Measurements from ENCODE around the gene SCARF1.

DNA sequence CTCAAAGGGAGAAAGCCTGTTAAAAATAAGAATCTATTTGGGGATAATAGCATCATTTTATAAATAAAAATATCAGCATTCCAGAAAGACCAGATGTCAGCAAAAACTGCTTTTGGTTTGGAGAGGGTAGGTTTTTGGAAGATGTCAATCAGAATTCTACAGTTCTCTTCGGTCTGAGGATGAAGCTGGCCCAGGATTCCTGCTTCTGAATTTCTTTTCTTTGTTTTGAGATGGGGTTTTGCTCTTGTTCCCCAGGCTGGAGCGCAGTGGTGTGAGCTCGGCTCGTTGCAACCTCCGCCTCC is 52.0 kb downstream of the SCARF1 start:
- TF ChIP-seq CTCF (IDR thresholded peaks at IDR 0.05; ENCODE audit: poor library complexity, severe bottlenecking) (no peak), EP300 (conservative IDR thresholded peaks at IDR 0.05; ENCODE audit: poor library complexity, severe bottlenecking) (no peak), TAF1 (IDR thresholded peaks at IDR 0.05; ENCODE audit: low read depth) (no peak), RAD21 (conservative IDR thresholded peaks at IDR 0.05) (no peak), EZH2 (IDR thresholded peaks at IDR 0.05; ENCODE audit: borderline replicate concordance, insufficient read depth, low read length, poor library complexity, severe bottlenecking) (no peak)

All from neural cell (in vitro differentiated cells).